ENCODE results near the gene PTPRU. TPM values are rescaled to one million over a fixed set of nuclear protein-coding genes. Genes with fewer than 3 reads are reported as not detected.

The PTPRU gene
- total RNA-seq, 1 experiment from 2014 or later: 6.8 TPM

- ChIA-PET CTCF (no interaction called here), POLR2A (ENCODE audit: low non-redundant PET) (no interaction called here)
- peaks cover 25% of the 10 kb centered on the region for H3K27me3 ChIP-seq (replicated peaks; ENCODE audit: insufficient read depth, low read depth, low read length, poor library complexity)
- intact Hi-C loops (cut with micrococcal nuclease; ENCODE audit: unreplicated experiment): no loop called here
- no peaks in the 10 kb centered on the region for H3K9me3 ChIP-seq (ENCODE audit: low read depth, low read length, poor library complexity, severe bottlenecking)
- TF ChIP-seq CTCF (conservative IDR thresholded peaks at IDR 0.05; ENCODE audit: low read depth, low read length) (no peak), EZH2 (IDR thresholded peaks at IDR 0.05; ENCODE audit: borderline replicate concordance, low read depth, low read length, poor library complexity, severe bottlenecking) (no peak)
- no peak for DNase-seq (ENCODE audit: low spot score)
- H3K4me1 ChIP-seq (ENCODE audit: insufficient read depth, low read length, poor library complexity, severe bottlenecking): no peaks in the 10 kb centered on the region
- no TSS peak for BruUV-seq (replicated peaks)
- H3K27ac ChIP-seq (ENCODE audit: low read depth, low read length, poor library complexity, severe bottlenecking): no peak overlapping the region
- no peak overlapping the region for H3K4me3 ChIP-seq (ENCODE audit: low read depth, low read length, poor library complexity, severe bottlenecking)
- H3K36me3 ChIP-seq (ENCODE audit: insufficient read depth, low read length, poor library complexity, severe bottlenecking): no peaks in the 10 kb centered on the region
Measured at GRCh38 chr1:29360768-29361167, 124.4 kb downstream of the PTPRU start.

GRCh38 chr1:29361686-29362085 lies 125.4 kb downstream of the PTPRU start:
- TF ChIP-seq EZH2 (IDR thresholded peaks at IDR 0.05; ENCODE audit: borderline replicate concordance, low read depth, low read length, poor library complexity, severe bottlenecking) (no peak), CTCF (conservative IDR thresholded peaks at IDR 0.05; ENCODE audit: low read depth, low read length) (no peak)
- POLR2A ChIA-PET (ENCODE audit: low non-redundant PET): no interaction called here
- Histone ChIP-seq H3K36me3 (ENCODE audit: insufficient read depth, low read length, poor library complexity, severe bottlenecking) (no peaks in the 10 kb centered on the region), H3K4me3 (ENCODE audit: low read depth, low read length, poor library complexity, severe bottlenecking) (no peak overlapping the region), H3K4me1 (ENCODE audit: insufficient read depth, low read length, poor library complexity, severe bottlenecking) (no peaks in the 10 kb centered on the region), H3K27me3 (replicated peaks; ENCODE audit: insufficient read depth, low read depth, low read length, poor library complexity) (peaks cover 25% of the 10 kb centered on the region), H3K9me3 (ENCODE audit: low read depth, low read length, poor library complexity, severe bottlenecking) (no peaks in the 10 kb centered on the region), H3K27ac (ENCODE audit: low read depth, low read length, poor library complexity, severe bottlenecking) (no peak overlapping the region)
- no peak for DNase-seq (ENCODE audit: low spot score)
- intact Hi-C loops (cut with micrococcal nuclease; ENCODE audit: unreplicated experiment): no loop called here
- no TSS peak for BruUV-seq (replicated peaks)
- CTCF ChIA-PET: no interaction called here

GRCh38 chr1:29362116-29362515 lies 125.8 kb downstream of the PTPRU start:
- POLR2A ChIA-PET (ENCODE audit: low non-redundant PET): no interaction called here
- H3K27ac ChIP-seq (ENCODE audit: low read depth, low read length, poor library complexity, severe bottlenecking): no peak overlapping the region
- H3K27me3 ChIP-seq (replicated peaks; ENCODE audit: insufficient read depth, low read depth, low read length, poor library complexity): peaks cover 25% of the 10 kb centered on the region
- no peaks in the 10 kb centered on the region for H3K4me1 ChIP-seq (ENCODE audit: insufficient read depth, low read length, poor library complexity, severe bottlenecking)
- CTCF ChIA-PET: no interaction called here
- no peaks in the 10 kb centered on the region for H3K9me3 ChIP-seq (ENCODE audit: low read depth, low read length, poor library complexity, severe bottlenecking)
- intact Hi-C loops (cut with micrococcal nuclease; ENCODE audit: unreplicated experiment): no loop called here
- no TSS peak for BruUV-seq (replicated peaks)
- DNase-seq (ENCODE audit: low spot score): no peak
- TF ChIP-seq CTCF (conservative IDR thresholded peaks at IDR 0.05; ENCODE audit: low read depth, low read length) (no peak), EZH2 (IDR thresholded peaks at IDR 0.05; ENCODE audit: borderline replicate concordance, low read depth, low read length, poor library complexity, severe bottlenecking) (no peak)
- H3K36me3 ChIP-seq (ENCODE audit: insufficient read depth, low read length, poor library complexity, severe bottlenecking): no peaks in the 10 kb centered on the region
- no peak overlapping the region for H3K4me3 ChIP-seq (ENCODE audit: low read depth, low read length, poor library complexity, severe bottlenecking)

Data from A673 (cell line).